PC-9 (cell line): ENCODE measurements around the gene CNTN4. TPM values are rescaled to one million over a fixed set of nuclear protein-coding genes. Genes with fewer than 3 reads are reported as not detected.

Experiments used
- BruUV-seq: library from RNA; stranded (reverse); fragments of 400-500 nt; replicated peaks from 2 replicates; lab custom pipeline; 2021; lab: Mats Ljungman, UMichigan
- CTCF ChIA-PET: fragments of 300-600 bp; sonication (Branson Sonifier 250); formaldehyde crosslinking; loops from one replicate; lab custom pipeline; 2022; ENCODE audit warnings: antibody characterized with exemption; lab: Charles Lee
- POLR2A ChIA-PET: fragments of 300-600 bp; sonication (Branson Sonifier 250); formaldehyde crosslinking; loops from one replicate; lab custom pipeline; 2022; ENCODE audit warnings: antibody characterized with exemption; ENCODE audit not compliant: unreplicated experiment; lab: Charles Lee
- DNase-seq, 2 experiments: peaks; one replicate each; pipeline versions ENCODE4 v3.0.0 to v3.0.0-alpha.2; 2015 to 2022; ENCODE audit warnings: mixed read lengths in 1 of 2
- H2AFZ ChIP-seq: fragments of 200-600 bp; sonication (generic); 2 replicates; pipeline ENCODE4 v1.8.1; 2017; ENCODE audit warnings: antibody characterized with exemption
- H3F3A ChIP-seq: fragments of 200-600 bp; sonication (generic); 2 replicates; pipeline ENCODE4 v1.8.1; 2017; ENCODE audit warnings: antibody characterized with exemption, mild to moderate bottlenecking, low read depth; ENCODE audit not compliant: insufficient read depth
- H3K27ac ChIP-seq: fragments of 200-600 bp; sonication (generic); 2 replicates; pipeline ENCODE4 v1.6.1; 2016; ENCODE audit warnings: mixed run types
- H3K27me3 ChIP-seq: fragments of 200-600 bp; sonication (generic); 2 replicates; pipeline ENCODE4 v1.6.1; 2016; ENCODE audit warnings: low read depth, mixed run types; ENCODE audit not compliant: insufficient read depth
- H3K36me3 ChIP-seq: fragments of 200-600 bp; sonication (generic); 2 replicates; pipeline ENCODE4 v1.6.1; 2016; ENCODE audit warnings: low read depth, mixed run types
- H3K4me1 ChIP-seq: fragments of 200-600 bp; sonication (generic); replicated peaks from 2 replicates; pipeline ENCODE4 v1.6.1; 2016; ENCODE audit warnings: mixed run types; ENCODE audit not compliant: insufficient read depth
- H3K4me2 ChIP-seq: fragments of 200-600 bp; sonication (generic); 2 replicates; pipeline ENCODE4 v1.6.1; 2017; ENCODE audit warnings: mixed run types
- H3K4me3 ChIP-seq: fragments of 200-600 bp; sonication (generic); 2 replicates; pipeline ENCODE4 v1.6.1; 2016; ENCODE audit warnings: mixed run types
- H3K79me2 ChIP-seq: fragments of 200-600 bp; sonication (generic); 2 replicates; pipeline ENCODE4 v1.6.1; 2017; ENCODE audit warnings: low read depth, mixed run types
- H3K9me2 ChIP-seq: fragments of 200-600 bp; sonication (generic); 2 replicates; pipeline ENCODE4 v1.8.1; 2017; ENCODE audit warnings: mild to moderate bottlenecking; ENCODE audit not compliant: insufficient read depth
- H3K9me3 ChIP-seq: fragments of 200-600 bp; sonication (generic); 2 replicates; pipeline ENCODE4 v1.8.1; 2016; ENCODE audit warnings: low read depth; ENCODE audit not compliant: insufficient read depth
- H4K20me1 ChIP-seq: fragments of 200-600 bp; sonication (generic); 2 replicates; pipeline ENCODE4 v1.8.1; 2017; ENCODE audit not compliant: insufficient read depth
- EZH2 ChIP-seq: fragments of 200-600 bp; sonication (generic); IDR thresholded peaks from 2 replicates; pipeline ENCODE4 v1.8.0; 2017; ENCODE audit warnings: antibody characterized with exemption, low read depth
- intact Hi-C: fragments of 100-400 bp; cut with micrococcal nuclease; formaldehyde crosslinking; loops from one replicate; pipeline ENCODE4 v1.10.0; 2022; ENCODE audit not compliant: unreplicated experiment
- total RNA-seq: library from RNA; stranded (reverse); gene quantifications from 2 replicates; pipeline ENCODE4 v1.2.3, GENCODE V29; 2021
- TF ChIP-seq, protein P1 (sequence below): fragments of 200-600 bp; sonication (generic); conservative IDR thresholded peaks from 2 replicates; pipeline ENCODE4 v1.6.1; 2017; ENCODE audit warnings: mixed run types, antibody characterized with exemption, mild to moderate bottlenecking, moderate library complexity

The CNTN4 gene
- total RNA-seq, 1 experiment from 2014 or later, result not detected

- no peak for DNase-seq
- Histone ChIP-seq H3K79me2 (no peaks in the 10 kb centered on the region), H3K9me3 (no peaks in the 10 kb centered on the region), H3F3A (no peaks in the 10 kb centered on the region), H4K20me1 (no peaks in the 10 kb centered on the region), H3K4me1 (no peaks in the 10 kb centered on the region), H3K4me2 (no peak overlapping the region), H2AFZ (no peak overlapping the region), H3K36me3 (no peaks in the 10 kb centered on the region), H3K27me3 (peaks cover 17% of the 10 kb centered on the region; the same call in 1 of the 2 replicates), H3K4me3 (no peak overlapping the region), H3K9me2 (no peaks in the 10 kb centered on the region), H3K27ac (no peak overlapping the region)
- ChIA-PET POLR2A (no interaction called here), CTCF (no interaction called here)
- intact Hi-C loops, result no loop called here
- no TSS peak for BruUV-seq
- TF ChIP-seq, protein P1, sequence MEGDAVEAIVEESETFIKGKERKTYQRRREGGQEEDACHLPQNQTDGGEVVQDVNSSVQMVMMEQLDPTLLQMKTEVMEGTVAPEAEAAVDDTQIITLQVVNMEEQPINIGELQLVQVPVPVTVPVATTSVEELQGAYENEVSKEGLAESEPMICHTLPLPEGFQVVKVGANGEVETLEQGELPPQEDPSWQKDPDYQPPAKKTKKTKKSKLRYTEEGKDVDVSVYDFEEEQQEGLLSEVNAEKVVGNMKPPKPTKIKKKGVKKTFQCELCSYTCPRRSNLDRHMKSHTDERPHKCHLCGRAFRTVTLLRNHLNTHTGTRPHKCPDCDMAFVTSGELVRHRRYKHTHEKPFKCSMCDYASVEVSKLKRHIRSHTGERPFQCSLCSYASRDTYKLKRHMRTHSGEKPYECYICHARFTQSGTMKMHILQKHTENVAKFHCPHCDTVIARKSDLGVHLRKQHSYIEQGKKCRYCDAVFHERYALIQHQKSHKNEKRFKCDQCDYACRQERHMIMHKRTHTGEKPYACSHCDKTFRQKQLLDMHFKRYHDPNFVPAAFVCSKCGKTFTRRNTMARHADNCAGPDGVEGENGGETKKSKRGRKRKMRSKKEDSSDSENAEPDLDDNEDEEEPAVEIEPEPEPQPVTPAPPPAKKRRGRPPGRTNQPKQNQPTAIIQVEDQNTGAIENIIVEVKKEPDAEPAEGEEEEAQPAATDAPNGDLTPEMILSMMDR, result no peak
- no peak for TF ChIP-seq EZH2
Measured at GRCh38 chr3:3082234-3082924, 983.7 kb downstream of the CNTN4 start.

- no peaks in the 10 kb centered on the region for H3K36me3 ChIP-seq
- H3K4me2 ChIP-seq, result no peak overlapping the region
- TF ChIP-seq, protein P1, result no peak
- no peak for TF ChIP-seq EZH2
- no peaks in the 10 kb centered on the region for H4K20me1 ChIP-seq
- H3K4me1 ChIP-seq, result no peaks in the 10 kb centered on the region
- no peak overlapping the region for H3K27ac ChIP-seq
- DNase-seq, result no peak
- ChIA-PET CTCF (no interaction called here), POLR2A (no interaction called here)
- no peaks in the 10 kb centered on the region for H3K9me2 ChIP-seq
- no peak overlapping the region for H3K4me3 ChIP-seq
- no peak overlapping the region for H2AFZ ChIP-seq
- no peaks in the 10 kb centered on the region for H3F3A ChIP-seq
- H3K79me2 ChIP-seq, result no peaks in the 10 kb centered on the region
- H3K9me3 ChIP-seq, result no peaks in the 10 kb centered on the region
- intact Hi-C loops, result no loop called here
- BruUV-seq, result no TSS peak
- peaks cover 10% of the 10 kb centered on the region; the same call in 1 of the 2 replicates for H3K27me3 ChIP-seq
Measured at GRCh38 chr3:3084890-3085289, 986.2 kb downstream of the CNTN4 start.

DNA sequence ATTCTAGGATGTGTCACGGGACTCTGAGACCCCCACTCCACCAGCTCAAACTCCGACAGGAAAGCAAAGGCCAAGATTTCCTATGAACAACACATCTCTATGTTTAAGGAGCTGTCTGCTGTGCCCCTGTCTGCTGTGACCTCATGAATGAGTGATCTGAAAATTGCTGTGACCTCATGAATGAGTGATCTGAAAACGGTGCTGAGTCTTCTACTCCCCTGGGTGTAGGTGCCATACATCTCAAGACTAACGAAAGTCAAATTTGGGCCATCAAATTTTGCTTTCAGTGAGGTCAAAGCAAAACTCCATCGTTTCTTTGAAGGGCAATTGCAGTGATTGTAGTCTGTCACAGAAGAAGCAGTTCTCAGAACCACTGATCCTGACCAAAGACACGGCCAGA lies 987.1 kb downstream of the CNTN4 start:
- Histone ChIP-seq H2AFZ (no peak overlapping the region), H4K20me1 (no peaks in the 10 kb centered on the region), H3K27ac (no peak overlapping the region), H3K79me2 (no peaks in the 10 kb centered on the region), H3K4me3 (no peak overlapping the region), H3K4me2 (no peak overlapping the region), H3K36me3 (no peaks in the 10 kb centered on the region), H3F3A (no peaks in the 10 kb centered on the region), H3K9me3 (no peaks in the 10 kb centered on the region), H3K4me1 (no peaks in the 10 kb centered on the region), H3K9me2 (no peaks in the 10 kb centered on the region), H3K27me3 (peaks cover 3% of the 10 kb centered on the region; the same call in 1 of the 2 replicates)
- DNase-seq, result no peak
- POLR2A ChIA-PET, result no interaction called here
- intact Hi-C loops, result no loop called here
- BruUV-seq, result no TSS peak
- CTCF ChIA-PET, result no interaction called here
- TF ChIP-seq, protein P1, result no peak
- TF ChIP-seq EZH2, result no peak
